ACC112 (cell line): ENCODE data around the gene TRAF4.

Source experiments
- H2AFZ ChIP-seq: fragments of 200-600 bp; sonication (generic); one replicate; pipeline ENCODE4 v1.6.0; 2017; ENCODE audit warnings: antibody characterized with exemption, low read length; ENCODE audit not compliant: unreplicated experiment
- H3K27ac ChIP-seq: fragments of 200-600 bp; sonication (generic); 2 replicates; pipeline ENCODE4 v1.5.1; 2014; ENCODE audit warnings: low read depth, mild to moderate bottlenecking, antibody characterized with exemption, low read length, moderate library complexity
- H3K27me3 ChIP-seq: fragments of 200-600 bp; sonication (generic); 2 replicates; pipeline ENCODE4 v1.6.1; 2014; ENCODE audit warnings: mild to moderate bottlenecking, antibody characterized with exemption, low read length, moderate library complexity, mixed read lengths; ENCODE audit not compliant: insufficient read depth
- H3K36me3 ChIP-seq: fragments of 200-600 bp; sonication (generic); 2 replicates; pipeline ENCODE4 v1.6.1; 2016; ENCODE audit warnings: mild to moderate bottlenecking, antibody characterized with exemption, low read length, moderate library complexity, mixed read lengths; ENCODE audit not compliant: insufficient read depth
- H3K4me1 ChIP-seq: fragments of 200-600 bp; sonication (generic); one replicate; pipeline ENCODE4 v1.6.1; 2016; ENCODE audit warnings: low read length, mixed read lengths; ENCODE audit not compliant: insufficient read depth, unreplicated experiment, control insufficient read depth
- H3K4me3 ChIP-seq: fragments of 200-600 bp; sonication (generic); 2 replicates; pipeline ENCODE4 v1.5.1; 2014; ENCODE audit warnings: mild to moderate bottlenecking, low read depth, low read length
- H3K79me2 ChIP-seq: fragments of 200-600 bp; sonication (generic); one replicate; pipeline ENCODE4 v1.6.0; 2016; ENCODE audit warnings: low read length; ENCODE audit not compliant: control insufficient read depth, unreplicated experiment, insufficient read depth

Gene TRAF4

DNA sequence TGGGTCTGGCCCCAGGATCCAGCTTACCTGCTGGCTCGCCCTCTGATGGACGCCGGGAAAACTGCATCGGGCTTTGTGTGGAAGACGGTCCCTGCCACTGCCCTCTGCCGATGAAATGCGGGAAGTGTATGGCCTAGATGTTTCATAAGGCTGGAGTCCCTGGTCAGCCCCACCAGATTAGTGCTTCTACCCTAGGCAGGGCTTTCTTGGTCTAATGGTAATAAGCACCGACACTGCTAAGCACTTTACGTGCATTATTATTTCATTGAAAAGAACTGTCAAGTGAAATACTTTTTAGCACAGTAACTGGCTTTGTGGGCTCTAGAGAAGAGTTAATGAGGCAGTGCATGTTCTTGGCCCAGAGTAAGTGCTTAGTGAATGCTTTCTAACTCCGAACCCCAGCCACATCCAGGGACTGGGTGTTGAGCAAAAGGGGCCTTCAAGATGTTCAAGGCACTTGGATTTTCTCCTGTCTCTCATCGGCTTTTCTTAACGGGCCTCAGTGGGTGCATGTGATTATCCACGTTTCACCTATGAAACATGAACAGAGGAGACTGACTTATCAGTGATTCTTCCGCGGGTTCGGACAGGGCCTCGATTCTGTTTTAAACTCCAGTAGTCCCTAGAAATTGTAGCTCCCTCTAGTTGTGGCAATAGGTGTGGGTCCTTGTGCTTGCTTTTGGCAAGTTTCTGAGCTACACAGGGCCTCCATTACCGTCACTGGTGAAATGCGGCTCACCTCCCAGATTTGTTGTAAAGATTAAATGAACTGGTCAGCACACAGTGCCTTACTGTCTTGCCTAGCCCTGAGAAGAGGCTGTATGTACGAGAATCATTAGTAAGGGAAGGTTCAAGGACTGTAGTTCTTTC, 6.6 kb downstream of the TRAF4 start:
- Histone ChIP-seq H2AFZ (no peak overlapping the region), H3K27me3 (no peaks in the 10 kb centered on the region), H3K4me1 (peaks cover 32% of the 10 kb centered on the region), H3K36me3 (peaks cover 12% of the 10 kb centered on the region; the same call in 1 of the 2 replicates), H3K27ac (no peak overlapping the region), H3K4me3 (no peak overlapping the region), H3K79me2 (peaks cover 28% of the 10 kb centered on the region)

GRCh38 chr17:28751600-28752366, 8.0 kb downstream of the TRAF4 start:
- Histone ChIP-seq H2AFZ (no peak overlapping the region), H3K36me3 (peaks cover 12% of the 10 kb centered on the region; the same call in 1 of the 2 replicates), H3K27me3 (no peaks in the 10 kb centered on the region), H3K4me3 (no peak overlapping the region), H3K79me2 (peaks cover 15% of the 10 kb centered on the region), H3K27ac (no peak overlapping the region), H3K4me1 (peaks cover 27% of the 10 kb centered on the region)

DNA sequence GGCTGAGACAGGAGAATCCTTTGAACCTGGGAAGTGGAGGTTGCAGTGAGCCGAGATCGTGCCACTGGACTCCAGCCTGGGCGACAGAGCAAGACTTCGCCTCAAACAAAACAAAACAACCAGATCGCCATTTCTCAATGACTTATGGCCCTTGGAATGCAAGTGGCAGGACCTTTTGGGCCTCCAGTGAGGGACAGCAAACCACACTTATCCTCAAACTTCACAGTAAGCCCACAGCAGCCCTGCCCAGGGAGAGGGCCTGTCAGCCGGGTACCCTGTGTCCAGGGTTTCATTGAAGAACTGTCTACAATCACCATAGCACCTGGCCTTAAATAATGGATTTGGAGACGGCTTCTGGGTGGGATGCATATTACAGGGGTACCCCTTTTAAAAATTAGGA, 11.7 kb downstream of the TRAF4 start:
- Histone ChIP-seq H2AFZ (no peak overlapping the region), H3K27me3 (no peaks in the 10 kb centered on the region), H3K79me2 (peaks cover 7% of the 10 kb centered on the region), H3K4me1 (peaks cover 12% of the 10 kb centered on the region), H3K36me3 (peaks cover 8% of the 10 kb centered on the region; the same call in 1 of the 2 replicates), H3K4me3 (no peak overlapping the region), H3K27ac (no peak overlapping the region)

DNA sequence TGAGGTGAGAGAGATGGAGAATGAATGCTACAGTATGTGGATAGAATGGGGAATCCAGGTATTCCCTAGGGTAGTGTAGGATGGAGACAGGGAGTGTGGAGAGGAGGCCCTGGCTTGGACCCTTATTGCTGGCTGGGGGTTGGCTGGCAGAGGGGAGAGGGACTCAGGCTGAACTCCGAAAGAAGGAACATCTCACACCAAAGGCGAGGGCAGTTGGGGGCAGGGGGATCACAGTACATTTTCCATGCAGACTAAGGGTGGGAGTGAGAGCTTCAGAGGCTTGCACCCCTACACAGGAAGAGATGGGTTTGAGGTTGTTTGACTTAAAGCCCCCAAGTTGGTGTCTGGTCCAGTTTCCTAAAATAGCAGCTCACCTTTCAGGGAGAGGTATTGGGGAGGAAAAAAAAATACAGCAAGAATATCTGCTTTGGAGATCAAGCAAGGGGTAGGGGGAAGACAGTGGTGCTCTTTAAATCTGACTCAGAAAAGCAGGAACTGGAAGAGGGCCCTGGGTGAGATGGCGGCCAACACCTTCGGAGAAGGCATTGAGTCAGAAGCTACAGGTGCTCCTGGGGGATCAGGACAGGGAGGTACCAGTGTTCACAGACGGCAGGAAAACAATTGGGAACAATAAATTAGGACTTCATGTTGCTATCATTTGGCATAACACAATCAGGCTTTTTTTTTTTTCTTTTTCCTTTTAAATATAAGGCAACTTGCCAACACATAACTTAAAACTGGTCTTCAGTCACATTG, 12.4 kb downstream of the TRAF4 start:
- Histone ChIP-seq H3K4me1 (peaks cover 16% of the 10 kb centered on the region), H3K36me3 (peaks cover 6% of the 10 kb centered on the region; the same call in 1 of the 2 replicates), H3K27me3 (no peaks in the 10 kb centered on the region), H3K27ac (no peak overlapping the region), H2AFZ (no peak overlapping the region), H3K79me2 (peaks cover 7% of the 10 kb centered on the region), H3K4me3 (no peak overlapping the region)

DNA sequence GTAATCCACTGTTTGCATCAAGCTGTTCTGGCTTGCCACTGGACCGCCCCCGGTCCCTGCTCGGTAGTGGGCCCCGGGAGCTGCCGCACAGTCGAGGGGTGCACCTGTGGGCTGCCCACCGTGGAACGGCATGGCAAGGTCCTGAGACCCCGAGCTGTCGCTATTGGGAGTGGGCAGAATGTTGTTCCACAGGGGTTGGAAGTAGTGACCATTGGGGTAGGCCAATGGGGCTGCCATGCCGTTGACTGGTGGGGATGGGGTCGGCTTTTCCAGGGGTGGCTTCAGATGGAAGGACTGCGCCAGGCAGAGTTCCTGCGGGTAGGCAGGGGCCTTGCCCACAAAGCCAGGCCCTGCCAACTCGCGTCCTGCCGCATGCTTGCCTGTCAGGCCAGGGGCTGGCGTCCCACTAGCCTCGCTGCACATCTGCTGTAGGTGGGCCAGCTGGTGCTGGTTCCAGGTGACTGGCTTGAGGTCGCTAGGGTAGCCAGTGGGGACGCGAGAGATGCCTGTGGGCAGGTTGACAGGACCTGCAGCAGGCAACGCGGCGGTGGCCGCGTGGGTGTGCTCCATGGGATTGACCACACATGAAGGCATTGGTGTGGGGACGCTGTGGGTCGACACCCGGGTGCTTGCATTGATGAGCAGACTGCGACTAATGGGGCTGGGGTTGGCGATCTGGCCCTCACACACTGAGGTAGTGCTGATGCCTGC, 14.8 kb downstream of the TRAF4 start:
- Histone ChIP-seq H3K27me3 (no peaks in the 10 kb centered on the region), H3K36me3 (peaks cover 12% of the 10 kb centered on the region; the same call in 1 of the 2 replicates), H3K79me2 (peaks cover 11% of the 10 kb centered on the region), H3K4me1 (peaks cover 19% of the 10 kb centered on the region), H3K4me3 (no peak overlapping the region), H2AFZ (no peak overlapping the region), H3K27ac (no peak overlapping the region)

DNA sequence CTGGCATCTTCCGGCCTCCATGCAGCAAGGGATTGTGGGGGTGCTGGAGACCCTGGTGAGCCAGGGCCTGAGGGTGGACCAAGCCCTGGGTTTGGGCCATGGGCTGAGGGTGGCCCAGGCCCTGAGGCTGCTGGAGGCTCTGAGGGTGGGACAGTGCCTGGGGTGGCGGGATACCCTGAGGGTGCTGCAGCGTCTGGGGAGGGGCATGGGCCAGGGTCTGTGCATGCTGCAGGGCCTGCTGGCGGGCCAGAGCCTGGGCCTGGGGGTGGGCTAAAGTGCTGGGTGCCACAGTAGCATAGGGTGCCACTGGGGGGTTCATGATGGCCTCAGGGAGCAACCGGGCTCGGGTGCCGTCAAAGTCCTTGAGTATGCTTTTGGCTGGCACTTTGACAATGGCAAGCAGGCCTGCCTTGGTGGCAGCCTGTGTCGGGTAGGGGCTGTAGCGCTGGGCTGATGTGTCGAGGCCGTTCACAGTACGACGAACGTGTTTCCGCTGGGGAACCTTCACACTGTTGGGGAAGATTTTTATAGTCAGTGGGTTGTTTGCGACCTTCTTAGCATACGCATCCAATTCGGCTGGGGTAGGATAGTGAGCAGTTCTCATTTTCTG, 15.6 kb downstream of the TRAF4 start:
- Histone ChIP-seq H3K27me3 (no peaks in the 10 kb centered on the region), H2AFZ (no peak overlapping the region), H3K4me3 (no peak overlapping the region), H3K79me2 (peaks cover 12% of the 10 kb centered on the region), H3K36me3 (peaks cover 12% of the 10 kb centered on the region; the same call in 1 of the 2 replicates), H3K4me1 (peaks cover 19% of the 10 kb centered on the region), H3K27ac (no peak overlapping the region)

GRCh38 chr17:28760601-28761562, 17.1 kb downstream of the TRAF4 start:
- Histone ChIP-seq H3K27me3 (no peaks in the 10 kb centered on the region), H3K79me2 (peaks cover 18% of the 10 kb centered on the region), H2AFZ (no peak overlapping the region), H3K27ac (no peak overlapping the region), H3K4me3 (no peak overlapping the region), H3K4me1 (peaks cover 10% of the 10 kb centered on the region), H3K36me3 (peaks cover 15% of the 10 kb centered on the region; the same call in 1 of the 2 replicates)

- peaks cover 19% of the 10 kb centered on the region for H3K36me3 ChIP-seq
Observed at GRCh38 chr17:28763137-28763799, 19.5 kb downstream of the TRAF4 start.

More at GRCh38 chr17:28763137-28763799, 19.5 kb downstream of the TRAF4 start:
- Histone ChIP-seq H3K27me3 (no peaks in the 10 kb centered on the region), H3K79me2 (peaks cover 28% of the 10 kb centered on the region), H3K4me3 (no peak overlapping the region), H2AFZ (no peak overlapping the region), H3K27ac (no peak overlapping the region), H3K4me1 (peaks cover 7% of the 10 kb centered on the region)
